GM18519 (cell line): ENCODE measurements around the gene IFT81.
"Not testable (repeated sequence)": the region's sequence is repeated elsewhere in the genome, so short reads cannot be mapped to it uniquely, and the experiment has no call there.

Experiments
- ATAC-seq: cut with Tn5 transposase; IDR thresholded peaks from one replicate; pipeline ENCODE4 v1.9.1; 2021; ENCODE audit warnings: mild to moderate bottlenecking, moderate library complexity; ENCODE audit not compliant: unreplicated experiment, low FRiP score

The IFT81 gene

DNA sequence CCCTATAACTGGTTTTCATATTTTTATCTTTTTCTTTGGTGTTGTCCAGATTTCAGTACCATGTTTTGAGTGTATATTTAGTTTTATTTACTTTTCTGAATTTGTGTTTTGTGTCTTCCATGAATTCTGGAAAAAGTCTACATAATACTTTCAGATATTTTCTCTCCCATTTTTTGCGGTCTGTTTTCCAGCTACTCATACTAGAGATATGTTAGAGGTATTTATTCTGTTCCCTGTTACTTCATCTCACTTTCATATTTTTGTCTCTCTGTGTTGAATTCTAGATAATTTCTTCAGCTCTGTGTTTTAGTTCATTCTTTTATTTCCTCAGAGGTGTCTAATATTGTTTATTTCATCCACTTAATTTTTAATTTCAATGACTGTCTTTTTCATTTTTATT is 74.2 kb downstream of the IFT81 start:
- no peak for ATAC-seq

DNA sequence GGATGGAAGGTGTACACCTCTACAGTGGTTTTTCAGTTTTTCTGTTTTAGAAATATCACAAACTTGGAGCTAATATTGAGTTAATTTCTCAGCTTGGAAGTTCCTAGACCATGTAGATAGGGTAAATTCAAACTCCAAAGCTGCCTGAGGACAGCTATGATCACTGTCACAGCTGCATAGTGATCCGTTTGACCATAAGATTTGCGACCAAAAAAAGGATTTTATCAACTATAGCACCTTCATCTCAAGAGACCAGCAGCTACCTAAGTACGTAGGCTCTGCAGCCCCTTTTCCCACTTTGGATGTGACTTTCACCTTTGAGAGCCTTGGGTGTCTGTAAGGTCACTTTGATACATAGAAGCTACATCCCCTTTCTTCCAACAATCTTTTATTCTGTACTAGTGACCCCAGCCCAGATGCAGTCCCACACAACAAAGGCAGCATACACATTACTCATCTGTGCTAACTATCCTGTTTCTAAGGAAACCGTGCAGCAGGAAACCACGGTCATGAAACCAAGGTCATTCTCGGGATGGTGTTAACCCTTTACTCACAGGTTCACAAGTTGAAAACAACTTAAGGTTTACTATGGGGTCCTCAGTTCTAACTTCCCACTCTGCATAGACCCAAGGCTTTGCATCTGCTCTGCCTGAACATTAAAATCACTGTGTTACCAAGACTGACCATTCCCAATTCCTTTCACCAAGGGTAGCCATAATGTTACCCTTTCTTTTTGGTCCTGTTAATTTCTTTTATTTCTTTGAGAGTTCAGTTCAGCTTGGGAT is 75.4 kb downstream of the IFT81 start:
- ATAC-seq, result no peak

DNA sequence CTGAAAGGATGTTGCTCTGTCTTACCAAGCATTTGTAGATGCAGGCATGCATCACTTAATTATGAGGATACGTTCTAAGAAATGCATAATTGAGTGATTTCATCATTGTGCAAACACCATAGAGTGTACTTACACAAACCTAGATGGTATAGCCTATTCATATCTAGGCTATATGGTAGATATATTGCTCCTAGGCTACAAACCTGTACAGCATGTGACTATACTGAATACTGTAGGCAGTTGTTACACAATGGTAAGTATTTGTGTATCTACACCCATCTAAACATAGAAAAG is 75.9 kb downstream of the IFT81 start:
- no peak for ATAC-seq

DNA sequence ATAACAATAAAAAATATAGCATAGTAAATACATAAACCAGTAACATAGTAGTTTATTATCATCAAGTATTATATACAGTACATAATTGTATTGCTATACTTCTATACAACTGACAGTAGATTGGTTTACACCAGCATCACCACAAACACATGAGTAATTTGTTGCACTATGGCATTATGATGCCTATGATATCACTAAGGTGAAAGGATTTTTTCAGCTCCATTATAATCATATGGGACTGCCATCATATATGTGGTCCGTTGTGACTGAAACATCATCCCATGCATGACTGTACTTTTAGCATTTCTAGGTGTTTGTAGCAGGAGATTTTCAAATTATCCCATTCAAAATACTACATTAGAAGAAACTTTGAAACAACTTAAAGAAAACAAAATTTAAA is 77.8 kb downstream of the IFT81 start:
- no peak for ATAC-seq

DNA sequence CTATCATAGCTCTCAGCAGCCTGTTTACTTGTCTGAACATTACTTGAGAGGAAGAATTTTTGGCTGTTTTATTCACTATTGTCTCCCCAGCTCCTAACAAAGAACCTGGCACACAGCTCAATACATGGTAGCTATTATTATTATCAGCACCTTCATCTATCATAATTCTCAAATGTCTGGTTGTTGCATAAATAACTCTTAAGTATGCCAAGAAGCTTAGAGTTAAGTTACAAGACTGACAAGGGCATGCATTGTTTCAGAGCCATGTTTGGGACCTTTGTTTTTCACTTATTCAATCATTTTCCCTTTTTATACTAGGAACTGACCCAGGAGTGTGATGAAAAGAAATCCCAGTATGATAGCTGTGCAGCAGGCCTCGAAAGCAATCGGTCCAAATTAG is 79.4 kb downstream of the IFT81 start:
- ATAC-seq, result no peak

DNA sequence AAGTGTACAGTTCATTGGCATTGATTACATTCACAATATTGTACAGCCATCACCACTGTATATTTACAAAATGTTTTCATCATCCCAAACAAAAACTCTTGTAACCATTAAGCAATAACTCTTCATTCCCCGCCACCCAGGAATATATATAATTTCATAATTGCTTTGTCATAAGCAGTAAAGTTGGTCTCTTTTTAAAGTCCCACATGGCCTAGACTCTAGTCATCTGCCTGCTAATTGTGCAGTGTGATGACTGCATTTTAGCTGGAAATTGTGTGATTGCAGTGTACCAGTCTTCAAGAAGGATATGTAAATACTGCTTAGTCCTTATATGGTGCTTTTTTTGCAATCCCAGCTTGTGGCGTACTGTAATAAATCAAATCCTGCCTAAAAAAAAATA is 81.8 kb downstream of the IFT81 start:
- no peak for ATAC-seq

DNA sequence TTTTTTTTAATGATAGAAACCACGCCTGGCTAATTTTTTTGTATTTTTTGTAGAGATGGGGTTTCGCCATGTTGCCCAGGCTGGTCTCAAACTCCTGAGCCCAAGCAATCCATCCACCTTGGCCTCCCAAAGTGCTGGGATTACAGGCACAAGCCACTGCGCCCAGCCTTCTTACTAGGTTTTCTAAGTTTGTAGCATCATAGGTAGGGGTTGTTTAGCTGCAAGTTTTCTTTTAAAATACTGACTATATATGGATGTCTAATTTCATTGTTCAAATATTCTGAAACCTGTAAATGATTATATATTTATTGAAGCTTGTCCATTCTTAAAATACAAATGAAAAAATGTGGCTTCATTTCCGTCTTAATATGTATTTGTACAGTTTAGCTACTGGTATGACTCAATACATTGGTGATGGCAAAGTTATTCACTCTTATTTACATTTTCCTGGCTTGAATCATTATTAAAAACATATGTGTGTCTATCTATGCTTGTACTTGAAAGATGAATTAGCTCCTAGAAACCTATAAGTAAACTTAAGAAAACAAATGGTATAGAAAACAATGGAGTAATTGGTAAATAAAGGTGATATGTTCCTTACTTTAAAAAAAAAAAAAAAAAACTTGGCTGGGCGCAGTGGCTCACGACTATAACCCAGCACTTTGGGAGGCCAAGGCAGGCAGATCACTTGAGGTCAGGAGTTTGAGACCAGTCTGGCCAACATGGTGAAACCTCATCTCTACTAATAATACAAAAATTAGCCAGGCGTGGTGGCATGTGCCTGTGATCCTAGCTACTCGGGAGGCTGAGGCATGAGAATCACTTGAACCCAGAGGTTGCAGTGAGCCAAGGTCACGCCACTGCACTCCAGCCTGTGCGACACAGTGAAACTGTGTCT is 87.7 kb downstream of the IFT81 start:
- not testable (repeated sequence) for ATAC-seq

DNA sequence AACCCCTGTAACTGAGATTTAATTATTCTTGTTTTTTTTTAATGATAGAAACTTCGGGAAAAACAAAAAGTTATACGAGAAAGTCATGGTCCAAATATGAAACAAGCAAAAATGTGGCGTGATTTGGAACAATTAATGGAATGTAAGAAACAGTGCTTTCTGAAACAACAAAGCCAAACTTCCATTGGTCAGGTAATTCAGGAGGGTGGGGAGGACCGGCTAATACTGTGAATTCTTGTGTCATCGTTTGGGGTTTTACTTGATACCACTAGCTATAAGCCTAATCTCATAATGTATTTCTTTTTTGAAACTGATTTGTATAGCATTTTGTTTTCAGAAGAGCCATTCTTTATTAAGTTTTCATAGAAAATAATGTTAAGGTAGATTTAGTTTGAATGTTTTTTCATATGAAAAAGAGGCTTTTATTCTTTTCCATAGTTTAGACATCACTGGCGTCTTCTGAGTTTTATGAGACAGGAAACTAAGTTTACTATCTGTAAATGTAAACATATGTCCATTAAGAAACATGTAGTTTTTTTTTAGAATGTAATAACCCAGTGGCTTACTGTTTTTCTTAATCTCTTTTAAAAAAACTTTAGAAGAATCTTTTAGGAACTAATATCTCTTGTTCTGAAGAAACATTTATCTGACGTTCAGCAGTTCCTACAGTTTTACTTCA is 94.0 kb downstream of the IFT81 start:
- no peak for ATAC-seq

DNA sequence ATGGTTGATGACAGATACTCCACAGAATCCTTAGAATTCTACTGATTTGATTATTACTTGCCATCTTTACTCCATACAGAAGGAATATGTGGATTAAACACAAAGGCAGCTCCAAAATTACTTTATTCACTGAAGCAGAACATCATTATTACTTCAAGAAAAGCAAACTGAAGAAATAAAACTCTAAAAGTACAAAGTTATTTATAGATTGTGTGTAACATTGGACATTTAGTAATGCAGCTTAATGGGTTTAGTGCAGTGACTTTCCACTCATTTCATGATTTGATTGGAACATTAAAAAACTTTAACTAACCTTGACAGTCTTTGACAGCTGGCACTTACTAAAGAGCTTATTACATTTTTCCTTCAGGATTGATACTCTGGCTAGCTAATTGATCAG is 97.9 kb downstream of the IFT81 start:
- ATAC-seq, result no peak

DNA sequence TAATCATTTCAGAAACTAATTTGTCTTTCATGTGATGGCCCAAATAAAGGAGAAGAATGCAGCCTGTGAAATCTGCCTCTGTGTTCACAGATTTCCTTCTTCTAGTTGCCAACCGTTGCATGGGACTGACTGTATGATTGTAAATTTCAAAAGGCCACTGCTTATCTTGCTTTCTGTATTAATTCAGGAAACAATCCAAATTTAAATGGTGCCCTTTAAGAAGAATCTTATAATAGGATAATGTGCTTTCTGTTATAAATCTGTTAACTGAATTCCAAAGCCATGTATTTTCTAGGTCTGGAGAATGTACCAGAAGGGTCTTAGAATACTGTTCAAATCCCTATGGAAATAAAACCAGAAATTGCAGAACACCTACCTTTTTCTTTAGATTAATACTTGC is 98.3 kb downstream of the IFT81 start:
- ATAC-seq, result no peak

DNA sequence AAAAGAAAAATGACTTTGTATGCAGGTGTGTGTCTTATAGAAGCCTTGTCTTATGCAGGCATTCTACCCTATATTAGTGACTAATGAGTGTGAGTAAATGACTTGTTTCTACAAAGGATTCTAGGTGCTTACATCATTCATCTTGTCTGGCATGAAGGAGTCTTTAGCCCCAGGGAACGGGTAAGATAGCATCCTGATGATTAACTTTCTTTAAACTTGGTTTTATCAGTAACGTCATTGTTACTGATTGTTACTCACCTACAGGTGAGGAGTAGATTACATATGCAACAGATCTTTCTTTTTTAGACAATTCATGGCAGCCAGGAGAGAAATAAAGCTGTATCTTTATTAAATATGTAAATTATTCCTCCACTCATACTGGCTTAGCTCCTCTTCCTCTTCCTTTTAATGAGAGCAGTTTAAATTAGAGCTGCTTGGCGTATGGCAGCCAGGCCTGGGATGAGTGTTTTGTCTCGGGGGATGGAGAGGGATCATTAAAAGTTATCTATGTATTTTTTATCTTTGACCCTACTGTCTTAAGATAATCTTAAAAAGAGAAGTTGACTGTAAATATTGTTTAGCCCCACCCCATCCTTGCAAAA is 99.7 kb downstream of the IFT81 start:
- ATAC-seq, result no peak

DNA sequence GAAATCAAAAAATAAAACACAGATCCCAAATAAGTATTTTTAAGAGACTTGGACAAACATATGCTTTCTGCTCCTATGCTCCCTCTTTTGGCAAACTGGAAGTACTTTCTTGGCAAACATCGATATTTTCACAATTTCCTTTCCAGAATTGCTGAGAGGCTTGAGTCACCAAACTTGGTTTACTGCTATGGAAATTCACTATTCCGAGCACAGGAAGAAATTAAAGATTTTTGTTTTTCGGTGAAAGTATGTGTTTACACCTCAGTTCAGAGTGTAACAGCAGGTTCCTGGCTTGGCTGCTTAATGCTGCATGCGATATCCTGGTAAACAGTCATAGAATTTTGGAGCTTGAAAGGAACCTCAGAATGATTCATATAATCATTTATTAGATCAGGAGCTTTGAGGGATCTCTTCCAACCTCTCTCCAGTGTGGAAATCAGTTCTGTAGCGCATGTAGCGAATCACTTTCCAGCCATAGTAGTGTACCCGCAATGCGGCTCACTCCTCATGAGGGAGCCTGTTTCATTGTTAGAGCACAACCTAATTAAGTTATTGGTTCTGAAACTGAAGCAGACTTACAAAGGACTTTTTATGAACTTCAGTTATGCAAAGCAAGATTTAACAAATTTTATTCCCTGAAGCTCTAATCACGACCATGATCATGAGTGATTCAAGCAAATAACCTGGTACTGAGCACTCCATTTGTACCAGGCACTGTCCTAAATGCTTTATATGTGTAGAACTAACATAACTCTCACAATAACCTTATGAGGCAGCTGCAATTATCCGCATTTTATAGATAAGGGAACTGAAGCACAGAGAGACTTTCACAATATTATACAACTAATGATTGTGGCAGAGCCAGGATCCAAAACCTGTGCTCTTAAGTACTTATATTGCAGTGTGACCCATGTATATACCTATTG is 100.5 kb downstream of the IFT81 start:
- ATAC-seq, result no peak

DNA sequence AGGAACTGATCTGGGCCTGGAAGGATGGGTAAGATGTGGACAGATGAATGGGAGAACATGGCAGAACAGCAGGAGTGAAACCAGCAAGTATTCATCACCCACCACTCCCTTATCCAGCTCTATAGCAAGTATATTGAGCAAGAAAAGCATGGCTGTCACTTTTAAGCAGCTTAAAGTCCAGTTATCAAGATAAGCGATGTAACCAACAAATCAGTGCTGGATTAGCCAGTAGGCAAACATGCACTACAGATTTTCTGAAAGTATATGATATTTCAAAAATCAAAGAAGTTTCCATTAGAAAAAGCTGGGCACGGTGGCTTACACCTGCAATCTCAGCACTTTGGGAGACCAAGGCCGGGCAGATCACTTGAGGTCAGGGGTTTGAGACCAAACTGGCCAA is 103.0 kb downstream of the IFT81 start:
- ATAC-seq, result no peak

DNA sequence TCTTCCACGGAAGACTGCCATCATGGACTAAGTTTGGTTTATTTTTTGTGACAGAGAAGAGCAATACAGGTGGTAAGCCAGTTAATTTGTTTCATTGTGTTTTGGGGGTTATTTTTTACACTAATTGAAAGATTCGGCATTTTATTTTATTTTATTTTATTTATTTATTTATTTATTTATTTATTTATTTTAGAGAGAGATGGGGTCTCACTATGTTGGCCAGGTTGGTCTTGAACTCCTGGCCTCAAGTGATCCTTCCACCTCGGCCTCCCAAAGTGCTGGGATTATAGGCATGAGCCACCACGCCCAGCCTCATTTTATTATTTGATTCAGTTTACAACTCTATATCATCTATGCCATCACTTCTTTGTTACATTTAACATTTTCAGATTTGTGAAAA is 104.2 kb downstream of the IFT81 start:
- not testable (repeated sequence) for ATAC-seq

DNA sequence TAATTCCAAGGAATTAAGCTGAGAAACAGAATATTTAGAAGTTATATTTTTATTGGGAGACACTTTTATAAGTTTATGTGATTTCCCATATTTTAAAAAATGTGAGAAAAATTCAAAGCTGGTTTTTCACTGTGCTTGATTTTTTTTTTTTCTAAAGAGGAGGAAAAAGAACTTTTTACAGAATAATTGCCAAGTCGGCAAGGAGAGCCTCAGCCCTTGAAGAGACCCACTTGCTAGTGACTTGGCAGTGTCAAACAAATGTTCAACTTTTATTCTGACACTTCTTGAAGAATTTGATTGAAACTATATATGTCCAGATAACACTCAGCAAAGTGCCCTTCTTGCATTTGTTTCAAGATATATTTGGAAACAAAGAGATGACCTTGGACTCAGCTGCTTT is 104.6 kb downstream of the IFT81 start:
- ATAC-seq, result no peak

DNA sequence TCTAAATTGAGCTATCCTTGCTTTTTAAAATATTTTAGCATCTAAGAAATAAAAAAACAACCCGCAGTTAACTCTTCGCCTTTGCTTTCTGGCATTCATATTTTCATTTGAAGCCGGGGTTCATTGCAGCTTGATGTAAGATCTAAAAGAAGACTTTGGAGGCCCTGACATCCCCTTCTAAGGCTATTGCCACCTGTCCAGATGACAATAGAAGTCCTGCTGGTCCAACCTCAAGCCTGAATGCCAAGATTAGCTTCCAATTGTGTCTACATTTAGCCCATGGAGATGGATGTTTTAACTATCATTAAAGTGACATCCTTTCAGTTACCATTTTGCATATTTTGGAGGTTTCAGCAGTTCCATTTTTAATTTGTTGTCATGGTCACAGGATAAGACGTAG is 105.3 kb downstream of the IFT81 start:
- no peak for ATAC-seq

DNA sequence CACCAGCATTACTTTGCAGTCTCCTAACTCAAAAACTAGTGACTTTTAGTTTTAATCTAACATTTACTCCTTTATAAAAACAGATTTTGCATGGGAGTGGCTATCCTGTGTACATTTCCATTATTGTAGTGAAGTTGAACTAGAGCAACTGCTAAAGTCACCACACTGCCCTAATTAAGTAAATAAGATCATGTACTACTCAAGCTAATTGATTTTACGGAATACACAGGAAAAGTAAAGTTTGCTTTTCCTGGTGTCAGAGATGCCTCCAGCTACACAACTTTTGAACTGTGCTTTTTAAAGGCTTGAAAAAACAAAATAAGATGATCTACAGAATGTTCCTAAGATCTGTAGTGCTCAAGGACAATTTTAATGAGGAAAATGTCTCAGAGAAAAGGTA is 106.5 kb downstream of the IFT81 start:
- no peak for ATAC-seq

DNA sequence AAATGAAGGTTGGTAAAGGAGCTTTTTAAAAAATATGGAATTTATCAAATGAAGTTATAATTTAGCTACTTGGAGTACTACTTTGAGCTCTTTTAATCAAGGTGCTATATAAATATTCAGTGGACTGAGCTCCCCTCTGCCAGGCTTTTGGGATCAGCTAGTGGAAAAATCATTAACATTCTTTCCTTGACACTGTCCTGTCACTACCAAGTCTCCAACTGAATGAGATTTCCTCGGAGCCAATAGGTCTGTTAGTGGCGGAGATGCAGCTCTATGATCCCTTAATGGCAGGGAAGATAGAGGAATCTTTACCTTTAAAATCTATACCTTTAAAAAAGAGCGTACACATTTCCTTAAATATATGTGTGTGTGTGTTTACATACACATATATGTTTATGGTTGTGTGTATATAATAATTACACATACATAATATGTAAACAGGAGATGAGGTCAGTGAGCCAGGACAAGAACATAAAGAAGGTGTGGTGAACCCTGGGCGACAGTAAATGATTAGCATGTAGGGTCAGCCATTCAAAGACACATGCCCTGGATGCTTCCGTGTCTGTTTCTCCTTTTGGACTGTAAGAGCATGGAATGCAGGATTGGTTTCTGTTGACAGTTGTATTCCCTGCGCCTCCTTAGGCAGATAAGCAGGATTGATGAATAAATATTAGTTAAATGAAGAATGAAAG is 109.2 kb downstream of the IFT81 start:
- ATAC-seq, result no peak

DNA sequence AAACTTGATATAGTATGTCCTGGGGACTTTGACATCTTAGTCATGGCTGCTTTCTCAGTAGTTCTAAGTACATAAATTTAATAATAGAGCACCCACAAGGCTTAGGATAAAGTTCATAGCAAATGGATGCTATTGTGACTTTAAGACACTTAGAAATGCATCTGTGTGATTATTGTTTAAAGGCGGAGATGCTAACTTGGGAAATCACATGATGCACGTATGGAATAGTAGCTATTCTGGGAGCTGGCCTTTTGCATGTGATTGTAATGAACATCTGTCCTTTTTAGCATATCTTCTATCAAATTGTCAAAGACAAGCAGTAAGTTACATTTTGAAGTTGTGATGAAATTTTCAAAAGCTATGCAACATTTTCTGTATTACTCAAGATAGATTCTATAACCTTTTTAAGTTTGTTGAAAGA is 110.2 kb downstream of the IFT81 start:
- ATAC-seq, result no peak
